Ishikawa (cell line): ENCODE results near the gene LGR6.

Source experiments
- CEBPB ChIP-seq: IDR thresholded peaks from 2 replicates; pipeline ENCODE4 v1.6.1; 2012
- CREB1 ChIP-seq: IDR thresholded peaks from 2 replicates; pipeline ENCODE4 v1.6.1; 2012; ENCODE audit warnings: low read depth
- EGR1 ChIP-seq: IDR thresholded peaks from 2 replicates; pipeline ENCODE4 v1.6.1; 2012
- EP300 ChIP-seq: IDR thresholded peaks from 2 replicates; pipeline ENCODE4 v1.6.1; 2012; ENCODE audit warnings: borderline replicate concordance
- FOXM1 ChIP-seq: IDR thresholded peaks from 2 replicates; pipeline ENCODE4 v1.6.1; 2012; ENCODE audit warnings: low read depth, borderline replicate concordance
- NFIC ChIP-seq: IDR thresholded peaks from 2 replicates; pipeline ENCODE4 v1.6.1; 2012
- RAD21 ChIP-seq: IDR thresholded peaks from 2 replicates; pipeline ENCODE4 v1.6.1; 2012; ENCODE audit warnings: low read depth
- TAF1 ChIP-seq: IDR thresholded peaks from 2 replicates; pipeline ENCODE4 v1.6.1; 2012; ENCODE audit warnings: low read depth, mild to moderate bottlenecking
- TCF12 ChIP-seq: IDR thresholded peaks from 2 replicates; pipeline ENCODE4 v1.6.1; 2012; ENCODE audit warnings: low read depth
- TEAD4 ChIP-seq: IDR thresholded peaks from 2 replicates; pipeline ENCODE4 v1.6.1; 2012
- YY1 ChIP-seq: IDR thresholded peaks from 2 replicates; pipeline ENCODE4 v1.6.1; 2012; ENCODE audit warnings: low read depth
- ZBTB7A ChIP-seq: IDR thresholded peaks from 2 replicates; pipeline ENCODE4 v1.6.1; 2012; ENCODE audit warnings: low read depth
- TF ChIP-seq, protein P1 (sequence below): IDR thresholded peaks from 2 replicates; pipeline ENCODE4 v1.6.1; 2012
- TF ChIP-seq, protein P2 (sequence below): IDR thresholded peaks from 2 replicates; pipeline ENCODE4 v1.6.1; 2012; ENCODE audit warnings: low read depth, mild to moderate bottlenecking
- TF ChIP-seq, protein P3 (sequence below): IDR thresholded peaks from 2 replicates; pipeline ENCODE4 v1.6.1; 2012

The LGR6 gene

DNA sequence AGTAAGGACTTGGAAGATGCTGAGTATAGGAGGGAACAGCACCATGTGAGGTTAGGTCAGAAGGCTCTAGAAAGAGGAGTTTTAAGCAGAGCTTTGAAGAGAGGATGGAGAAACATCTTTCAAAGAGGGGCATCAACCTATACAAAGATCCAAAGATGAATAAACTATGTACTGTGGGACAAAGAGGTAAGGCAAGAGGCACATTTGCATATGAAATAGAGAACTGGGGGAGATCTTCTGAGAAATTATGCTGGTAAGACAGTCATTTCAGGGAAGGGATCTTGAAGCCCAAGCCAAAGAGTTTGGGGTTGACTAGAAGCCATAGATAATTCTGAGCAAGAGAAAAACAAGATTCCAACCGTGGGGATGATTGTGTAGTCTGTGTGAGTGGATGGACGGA, 70.0 kb downstream of the LGR6 start:
- TF ChIP-seq, protein P1, sequence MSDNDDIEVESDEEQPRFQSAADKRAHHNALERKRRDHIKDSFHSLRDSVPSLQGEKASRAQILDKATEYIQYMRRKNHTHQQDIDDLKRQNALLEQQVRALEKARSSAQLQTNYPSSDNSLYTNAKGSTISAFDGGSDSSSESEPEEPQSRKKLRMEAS, result no peak
- TF ChIP-seq NFIC (no peak), ZBTB7A (no peak), TEAD4 (no peak), FOXM1 (no peak), RAD21 (no peak), TAF1 (no peak), CEBPB (no peak), EGR1 (no peak), CREB1 (no peak), YY1 (no peak), EP300 (no peak), TCF12 (no peak)
- TF ChIP-seq, protein P2, sequence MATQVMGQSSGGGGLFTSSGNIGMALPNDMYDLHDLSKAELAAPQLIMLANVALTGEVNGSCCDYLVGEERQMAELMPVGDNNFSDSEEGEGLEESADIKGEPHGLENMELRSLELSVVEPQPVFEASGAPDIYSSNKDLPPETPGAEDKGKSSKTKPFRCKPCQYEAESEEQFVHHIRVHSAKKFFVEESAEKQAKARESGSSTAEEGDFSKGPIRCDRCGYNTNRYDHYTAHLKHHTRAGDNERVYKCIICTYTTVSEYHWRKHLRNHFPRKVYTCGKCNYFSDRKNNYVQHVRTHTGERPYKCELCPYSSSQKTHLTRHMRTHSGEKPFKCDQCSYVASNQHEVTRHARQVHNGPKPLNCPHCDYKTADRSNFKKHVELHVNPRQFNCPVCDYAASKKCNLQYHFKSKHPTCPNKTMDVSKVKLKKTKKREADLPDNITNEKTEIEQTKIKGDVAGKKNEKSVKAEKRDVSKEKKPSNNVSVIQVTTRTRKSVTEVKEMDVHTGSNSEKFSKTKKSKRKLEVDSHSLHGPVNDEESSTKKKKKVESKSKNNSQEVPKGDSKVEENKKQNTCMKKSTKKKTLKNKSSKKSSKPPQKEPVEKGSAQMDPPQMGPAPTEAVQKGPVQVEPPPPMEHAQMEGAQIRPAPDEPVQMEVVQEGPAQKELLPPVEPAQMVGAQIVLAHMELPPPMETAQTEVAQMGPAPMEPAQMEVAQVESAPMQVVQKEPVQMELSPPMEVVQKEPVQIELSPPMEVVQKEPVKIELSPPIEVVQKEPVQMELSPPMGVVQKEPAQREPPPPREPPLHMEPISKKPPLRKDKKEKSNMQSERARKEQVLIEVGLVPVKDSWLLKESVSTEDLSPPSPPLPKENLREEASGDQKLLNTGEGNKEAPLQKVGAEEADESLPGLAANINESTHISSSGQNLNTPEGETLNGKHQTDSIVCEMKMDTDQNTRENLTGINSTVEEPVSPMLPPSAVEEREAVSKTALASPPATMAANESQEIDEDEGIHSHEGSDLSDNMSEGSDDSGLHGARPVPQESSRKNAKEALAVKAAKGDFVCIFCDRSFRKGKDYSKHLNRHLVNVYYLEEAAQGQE, result no peak
- TF ChIP-seq, protein P3, sequence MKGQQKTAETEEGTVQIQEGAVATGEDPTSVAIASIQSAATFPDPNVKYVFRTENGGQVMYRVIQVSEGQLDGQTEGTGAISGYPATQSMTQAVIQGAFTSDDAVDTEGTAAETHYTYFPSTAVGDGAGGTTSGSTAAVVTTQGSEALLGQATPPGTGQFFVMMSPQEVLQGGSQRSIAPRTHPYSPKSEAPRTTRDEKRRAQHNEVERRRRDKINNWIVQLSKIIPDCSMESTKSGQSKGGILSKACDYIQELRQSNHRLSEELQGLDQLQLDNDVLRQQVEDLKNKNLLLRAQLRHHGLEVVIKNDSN, result no peak

DNA sequence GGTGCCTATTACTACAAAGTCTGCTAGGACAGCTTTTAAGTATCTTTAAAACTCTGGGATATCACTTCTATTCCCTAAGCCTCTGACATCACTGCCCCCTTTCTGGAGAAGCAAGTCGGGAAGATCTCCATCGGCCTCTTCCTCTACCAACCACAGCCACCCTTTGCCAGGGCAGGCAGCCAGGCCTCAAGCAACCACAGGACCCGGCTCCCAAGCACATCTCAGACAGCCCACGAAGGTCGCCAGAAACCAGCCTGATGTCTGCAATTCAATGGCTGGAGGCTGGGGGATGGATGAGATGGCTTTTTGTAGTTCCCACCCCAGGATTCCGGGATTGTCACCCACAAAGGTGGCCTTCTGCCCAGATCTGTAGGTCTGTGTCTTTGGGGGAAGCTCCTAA, 70.7 kb downstream of the LGR6 start:
- TF ChIP-seq ZBTB7A, result no peak
- TF ChIP-seq CREB1, result no peak
- TF ChIP-seq, protein P1, result no peak
- no peak for TF ChIP-seq NFIC
- no peak for TF ChIP-seq EP300
- TF ChIP-seq TCF12, result no peak
- no peak for TF ChIP-seq RAD21

DNA sequence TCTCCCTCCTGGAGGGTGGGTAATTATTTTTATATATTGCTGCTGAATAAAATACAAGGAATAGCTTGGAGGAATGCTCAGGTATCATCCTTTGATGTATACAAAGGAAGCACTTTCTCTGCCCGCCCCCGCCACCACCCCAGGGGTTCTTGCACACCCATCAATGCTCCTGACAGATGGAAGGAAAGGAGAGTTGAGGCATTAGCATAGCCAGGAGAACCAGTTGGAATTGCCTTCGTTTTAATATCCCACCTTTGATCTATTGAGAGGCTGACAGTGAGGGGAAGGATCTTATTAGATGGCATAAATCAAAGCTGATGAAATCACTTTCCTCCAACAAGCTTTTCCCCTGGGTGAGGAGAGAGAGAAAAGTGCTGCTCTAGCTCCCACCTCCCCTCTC, 71.1 kb downstream of the LGR6 start:
- TF ChIP-seq TEAD4 (no peak), TCF12 (no peak), CEBPB (no peak), ZBTB7A (no peak), EP300 (no peak), FOXM1 (no peak), NFIC (no peak), RAD21 (no peak), EGR1 (no peak), CREB1 (no peak)
- TF ChIP-seq, protein P1, result no peak
- TF ChIP-seq, protein P3, result no peak
- TF ChIP-seq, protein P2, result no peak

DNA sequence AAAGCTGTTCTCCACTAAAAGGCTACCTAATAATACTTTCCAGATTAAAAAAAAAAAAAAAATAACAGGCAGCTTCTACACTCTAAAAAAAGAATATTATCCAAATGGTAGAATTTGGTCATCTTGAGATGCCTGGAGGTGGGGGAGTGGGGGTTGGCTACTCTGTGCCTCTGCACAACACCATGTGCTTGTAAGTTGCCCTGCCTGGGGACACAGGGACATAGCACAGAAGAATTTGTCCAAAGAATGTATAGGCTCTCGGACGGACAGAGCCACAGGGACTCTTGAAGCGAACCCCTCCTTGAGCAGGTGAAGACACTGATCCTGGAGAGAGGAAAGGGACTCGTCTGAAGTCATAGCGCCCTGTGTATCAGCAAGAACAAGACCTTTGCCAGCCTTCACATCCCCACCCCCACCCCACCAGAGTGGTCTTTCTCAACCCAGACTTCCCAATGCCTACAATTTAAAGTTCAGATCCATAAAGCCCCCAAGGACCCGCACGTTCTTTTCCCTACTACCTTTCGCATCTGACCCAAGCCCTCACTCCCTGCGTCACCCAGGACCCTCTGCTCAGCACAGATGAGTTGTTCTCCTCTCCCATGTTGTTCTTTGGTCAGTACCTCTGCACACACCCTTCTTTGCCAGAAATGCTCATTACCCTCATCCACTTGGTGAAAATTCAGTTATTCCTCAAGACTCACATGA, 72.6 kb downstream of the LGR6 start:
- TF ChIP-seq FOXM1 (no peak), NFIC (no peak), TEAD4 (no peak), RAD21 (no peak), CEBPB (no peak), EGR1 (no peak), TAF1 (no peak), YY1 (no peak), ZBTB7A (no peak)
- TF ChIP-seq, protein P1, result no peak
- TF ChIP-seq, protein P3, result no peak

DNA sequence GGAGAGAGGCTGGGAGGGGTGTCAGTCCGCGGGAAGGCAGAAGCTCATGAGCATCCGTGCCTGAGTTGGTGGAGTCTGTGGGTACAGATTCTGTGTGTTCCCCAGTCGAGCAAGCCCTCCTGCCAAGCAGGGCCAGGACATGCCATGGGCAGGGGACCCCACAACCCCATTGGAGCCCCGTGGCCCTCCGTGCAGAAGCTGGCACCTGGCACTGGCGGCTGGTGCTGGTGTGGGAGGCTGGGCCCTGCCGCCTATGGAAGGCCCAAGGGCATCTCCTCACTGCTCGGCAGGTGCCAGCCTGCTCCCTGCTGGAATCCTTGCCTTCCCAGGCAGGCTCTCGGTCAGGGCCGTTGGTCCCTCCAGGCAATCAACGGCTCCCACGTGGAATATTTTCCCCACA, 74.4 kb downstream of the LGR6 start:
- TF ChIP-seq EGR1 (no peak), CEBPB (no peak), YY1 (no peak)
